GM12873 (cell line): ENCODE measurements around the gene CACNG4.

Experiments used
- CTCF ChIP-seq: IDR thresholded peaks from 2 replicates; pipeline ENCODE4 v1.5.1; 2012; ENCODE audit warnings: low read depth, mild to moderate bottlenecking, moderate library complexity, low read length, control low read depth; ENCODE audit not compliant: insufficient read depth; ENCODE audit errors: missing control alignments

Gene CACNG4

GRCh38 chr17:67063141-67063540 is 98.6 kb downstream of the CACNG4 start:
- TF ChIP-seq CTCF = no peak

GRCh38 chr17:67066717-67067116 is 102.2 kb downstream of the CACNG4 start:
- no peak for TF ChIP-seq CTCF

GRCh38 chr17:67067571-67068482 is 103.3 kb downstream of the CACNG4 start:
- no peak for TF ChIP-seq CTCF

- TF ChIP-seq CTCF = no peak
These were observed 104.5 kb downstream of the CACNG4 start for GRCh38 chr17:67068999-67069398.

GRCh38 chr17:67069603-67070136 is 105.2 kb downstream of the CACNG4 start:
- no peak for TF ChIP-seq CTCF

- TF ChIP-seq CTCF = no peak
These were observed 107.1 kb downstream of the CACNG4 start for GRCh38 chr17:67071595-67071994.

- no peak for TF ChIP-seq CTCF
These were observed 108.4 kb downstream of the CACNG4 start for GRCh38 chr17:67072885-67073284.
